NCI-H1105 (cell line): ENCODE results near the gene ARHGAP19.
"Not testable (repeated sequence)": the region's sequence is repeated elsewhere in the genome, so short reads cannot be mapped to it uniquely, and the experiment has no call there.

Experiments used
- DNase-seq: peaks from one replicate; lab custom pipeline; 2025; lab: John Stamatoyannopoulos, UW

Gene ARHGAP19

DNA sequence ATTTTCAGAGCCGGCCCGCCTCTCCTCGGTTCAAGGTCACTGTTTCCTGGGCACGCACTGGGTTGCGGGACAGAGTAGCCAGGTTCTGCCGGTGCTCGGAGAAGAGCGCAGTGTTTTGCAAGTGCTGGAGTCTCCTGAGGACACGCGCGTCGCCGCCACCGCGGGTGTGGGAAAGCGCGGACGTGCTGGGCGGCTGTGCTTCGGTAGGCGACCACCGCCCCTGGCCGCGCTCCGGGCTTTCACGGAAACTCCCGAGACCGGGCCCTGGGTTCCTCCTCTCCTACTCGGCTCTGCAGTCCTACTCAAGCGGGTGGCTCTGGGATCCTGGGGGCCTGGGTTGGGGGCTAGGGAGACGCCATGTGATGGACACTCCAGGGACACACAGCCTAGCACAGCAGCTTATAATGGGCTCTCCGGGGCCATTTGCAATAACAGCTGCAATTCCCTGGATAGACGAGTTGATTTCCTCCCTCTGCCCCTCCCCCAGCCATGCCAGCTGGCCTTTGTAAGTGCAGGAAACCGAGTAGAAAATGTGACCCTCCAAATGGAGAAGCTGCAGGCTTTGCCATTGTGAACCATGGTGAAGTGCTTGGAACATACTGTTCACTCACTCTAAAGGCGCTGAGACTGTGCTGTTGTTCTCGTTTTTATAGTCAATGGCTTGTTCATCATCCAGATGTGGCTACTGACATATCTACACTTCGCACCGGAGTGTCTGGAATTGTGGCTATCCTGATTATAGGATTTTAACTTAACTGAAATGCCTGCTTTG, 28.8 kb upstream of the ARHGAP19 start:
- peak; percentile 26 for DNase-seq

DNA sequence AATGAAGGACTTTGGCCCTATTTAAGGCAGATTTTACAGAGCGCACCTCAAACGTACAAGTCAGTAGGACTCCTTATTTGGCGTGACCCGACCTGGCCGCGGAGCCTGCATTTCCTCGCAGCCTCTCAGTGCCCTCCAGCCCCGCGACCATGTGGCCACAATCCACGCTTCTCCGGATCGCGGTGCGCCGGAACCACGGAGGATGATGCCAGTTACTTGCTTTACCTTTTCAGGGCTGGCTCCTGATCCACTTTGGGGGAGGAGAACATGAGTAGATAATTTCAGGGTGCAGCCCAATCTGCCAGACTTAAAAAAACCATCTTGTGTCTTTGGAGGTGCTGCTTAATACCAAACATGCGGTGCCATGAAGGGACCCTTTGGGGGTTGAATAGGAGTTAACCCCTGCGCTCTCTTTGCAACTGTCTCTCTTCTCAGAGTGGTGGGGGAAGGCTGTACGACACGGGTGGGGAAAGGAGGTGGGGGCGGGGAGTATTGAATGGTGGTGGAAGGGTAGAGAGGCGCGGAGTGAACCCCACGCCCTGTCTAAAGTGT, 28.1 kb upstream of the ARHGAP19 start:
- no peak for DNase-seq

DNA sequence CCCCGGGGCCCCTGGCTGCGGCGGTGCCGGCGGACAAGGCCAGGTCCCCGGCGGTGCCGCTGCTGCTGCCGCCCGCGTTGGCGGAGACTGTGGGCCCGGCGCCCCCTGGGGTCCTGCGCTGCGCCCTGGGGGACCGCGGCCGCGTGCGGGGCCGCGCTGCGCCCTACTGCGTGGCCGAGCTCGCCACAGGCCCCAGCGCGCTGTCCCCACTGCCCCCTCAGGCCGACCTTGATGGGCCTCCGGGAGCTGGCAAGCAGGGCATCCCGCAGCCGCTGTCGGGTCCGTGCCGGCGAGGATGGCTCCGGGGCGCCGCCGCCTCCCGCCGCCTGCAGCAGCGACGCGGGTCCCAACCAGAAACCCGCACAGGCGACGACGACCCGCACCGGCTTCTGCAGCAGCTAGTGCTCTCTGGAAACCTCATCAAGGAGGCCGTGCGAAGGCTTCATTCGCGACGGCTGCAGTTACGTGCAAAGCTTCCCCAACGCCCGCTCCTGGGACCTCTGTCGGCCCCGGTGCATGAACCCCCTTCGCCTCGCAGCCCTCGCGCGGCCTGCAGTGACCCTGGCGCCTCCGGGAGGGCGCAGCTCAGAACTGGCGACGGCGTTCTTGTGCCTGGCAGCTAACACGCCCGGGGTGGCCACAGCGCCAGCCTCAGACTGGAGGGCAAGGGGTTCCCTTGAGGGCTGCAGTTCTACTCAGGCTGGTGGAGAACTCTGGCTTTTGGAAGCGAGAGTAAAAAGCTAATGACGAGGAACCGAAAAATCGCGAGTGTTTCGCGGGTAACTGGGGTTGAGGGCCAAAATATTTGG, 27.4 kb upstream of the ARHGAP19 start:
- DNase-seq = no peak

DNA sequence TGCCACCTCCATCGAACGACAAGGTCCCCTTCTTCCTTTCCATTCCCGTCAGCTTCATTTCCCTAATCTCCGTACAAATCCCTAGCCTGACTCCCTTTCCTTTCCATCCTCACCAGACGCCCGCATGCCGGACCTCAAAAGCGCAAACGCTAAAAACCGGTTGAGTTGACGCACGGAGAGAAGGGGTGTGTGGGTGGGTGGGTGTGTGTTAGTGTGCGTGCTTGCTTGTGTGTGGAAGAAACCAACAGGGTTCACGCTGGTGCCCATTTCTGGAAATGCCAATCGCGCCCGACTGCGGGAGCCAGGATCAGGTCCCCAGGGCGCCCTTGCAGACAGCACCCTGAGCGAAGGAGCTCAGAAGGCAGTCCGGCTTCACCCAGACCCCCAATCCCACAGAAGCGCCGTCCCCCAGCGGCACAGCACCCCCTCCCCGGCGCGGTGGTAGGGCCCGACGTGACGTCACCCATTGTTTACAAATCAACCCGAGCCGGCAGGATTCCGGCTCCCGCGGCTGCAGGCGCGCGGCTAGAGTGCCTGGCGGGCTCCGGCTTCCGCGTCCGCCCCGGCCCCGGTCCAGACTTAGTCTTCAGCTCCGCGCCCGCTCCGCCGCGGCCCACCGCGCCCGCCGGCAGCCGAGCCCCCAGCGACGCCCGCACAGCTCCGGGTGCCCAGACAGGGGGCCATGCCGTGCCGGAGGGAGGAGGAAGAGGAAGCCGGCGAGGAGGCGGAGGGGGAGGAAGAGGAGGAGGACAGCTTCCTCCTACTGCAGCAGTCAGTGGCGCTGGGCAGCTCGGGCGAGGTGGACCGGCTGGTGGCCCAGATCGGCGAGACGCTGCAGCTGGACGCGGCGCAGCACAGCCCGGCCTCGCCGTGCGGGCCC, 26.6 kb upstream of the ARHGAP19 start, which contains the start of gene FRAT1:
Gene FRAT1, plus strand, starts transcription at position 500 of the 880 bp plus-strand sequence. Its CDS starts 183 bp downstream, at position 683.
- DNase-seq = peak; percentile 60

DNA sequence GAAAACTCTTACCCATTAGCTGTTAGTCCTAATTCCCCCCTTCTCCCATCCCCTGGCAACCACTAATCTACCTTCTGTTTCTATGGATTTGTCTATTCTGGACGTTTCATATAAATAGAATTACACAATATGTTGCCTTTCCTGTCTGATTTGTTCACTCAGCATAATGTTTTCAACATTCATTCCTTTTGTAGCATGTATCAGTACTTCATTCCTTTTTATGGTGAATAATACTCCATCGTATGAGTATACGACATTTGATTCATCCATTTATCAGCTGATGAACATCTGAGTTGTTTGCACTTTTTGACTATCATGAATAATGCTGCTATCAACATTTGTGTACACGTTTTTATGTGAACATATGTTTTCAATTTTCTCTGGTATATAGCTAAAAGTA, 22.2 kb upstream of the ARHGAP19 start:
- DNase-seq = no peak

DNA sequence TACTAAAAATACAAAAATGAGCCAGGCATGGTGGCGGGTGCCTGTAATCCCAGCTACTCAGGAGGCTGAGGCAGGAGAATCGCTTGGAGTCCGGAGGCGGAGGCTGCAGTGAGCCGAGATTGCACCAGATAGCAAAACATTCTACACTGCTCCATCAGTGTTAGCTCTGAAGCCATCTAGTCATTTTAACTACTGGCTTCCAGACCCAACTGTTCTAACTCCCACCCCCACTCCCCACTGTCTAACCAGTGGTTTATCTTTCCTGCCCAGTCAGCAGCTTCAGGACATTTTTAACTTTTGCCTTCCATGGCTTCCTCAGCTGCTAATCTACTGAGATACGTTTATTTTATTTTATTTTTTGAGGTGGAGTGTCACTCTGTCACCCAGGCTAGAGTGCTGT, 20.5 kb upstream of the ARHGAP19 start:
- no peak for DNase-seq

DNA sequence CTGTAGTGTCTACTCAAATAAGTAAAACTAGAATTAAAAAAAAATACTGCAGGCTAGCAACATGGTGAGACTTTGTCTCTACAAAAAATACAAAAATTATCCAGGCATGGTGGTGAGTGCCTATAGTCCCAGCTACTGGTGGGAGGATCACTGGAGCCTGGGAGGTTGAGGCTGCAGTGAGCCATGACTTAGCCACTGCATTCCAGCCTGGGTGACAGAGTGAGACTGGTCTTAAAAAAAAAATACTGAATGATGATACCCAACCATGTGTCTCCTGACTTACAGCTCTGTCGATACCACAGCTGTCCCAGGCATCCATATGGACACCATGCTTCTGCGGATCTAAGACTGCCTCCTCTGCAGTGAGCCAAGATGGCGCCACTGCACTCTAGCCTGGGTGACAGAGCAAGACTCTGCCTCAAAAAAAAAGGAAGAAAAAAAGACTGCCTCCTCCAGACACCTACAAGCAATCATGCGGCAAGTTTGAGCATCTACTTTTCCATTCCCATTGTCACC, 18.7 kb upstream of the ARHGAP19 start:
- DNase-seq = no peak

DNA sequence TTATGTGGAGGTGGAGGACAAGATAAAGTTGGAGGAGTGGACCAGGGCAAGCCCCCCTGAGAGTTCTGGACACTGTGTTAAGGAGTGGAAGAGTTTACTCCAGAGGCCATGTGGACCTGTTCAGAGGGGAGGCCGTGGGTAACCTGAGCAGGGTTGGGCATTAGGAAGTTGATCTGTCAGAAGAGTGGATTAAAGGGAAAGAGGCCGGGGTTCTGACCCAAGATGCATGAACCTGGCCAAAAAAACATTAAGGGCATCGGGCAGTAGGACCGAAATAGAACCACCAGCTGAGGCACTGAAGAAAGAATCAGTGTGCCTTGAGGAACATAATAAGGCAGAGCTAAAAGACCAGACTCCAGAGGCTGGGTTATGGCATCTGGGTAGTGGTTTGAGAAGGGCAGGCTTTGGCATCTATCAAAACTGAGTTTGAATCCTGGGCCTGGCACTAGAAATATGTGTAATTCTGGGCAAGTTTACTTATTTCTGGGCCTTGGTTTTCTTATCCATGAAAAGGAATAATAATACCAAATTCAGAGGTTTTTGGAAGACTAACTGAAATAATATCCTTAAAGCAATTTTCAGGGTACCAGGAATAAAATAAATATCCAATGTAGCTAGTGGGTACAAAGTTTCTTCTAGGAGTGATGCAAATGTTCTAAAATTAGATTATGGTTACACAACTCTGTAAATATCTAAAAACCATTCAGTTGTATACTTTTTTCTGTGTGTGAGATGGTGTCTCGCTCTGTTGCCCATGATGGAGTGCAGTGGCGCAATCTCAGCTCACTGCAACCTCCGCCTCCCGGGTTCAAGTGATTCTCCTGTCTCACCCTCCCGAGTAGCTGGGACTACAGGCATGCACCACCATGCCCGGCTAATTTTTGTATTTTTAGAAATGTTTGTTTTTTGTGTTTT, 15.7 kb upstream of the ARHGAP19 start:
- DNase-seq = no peak

DNA sequence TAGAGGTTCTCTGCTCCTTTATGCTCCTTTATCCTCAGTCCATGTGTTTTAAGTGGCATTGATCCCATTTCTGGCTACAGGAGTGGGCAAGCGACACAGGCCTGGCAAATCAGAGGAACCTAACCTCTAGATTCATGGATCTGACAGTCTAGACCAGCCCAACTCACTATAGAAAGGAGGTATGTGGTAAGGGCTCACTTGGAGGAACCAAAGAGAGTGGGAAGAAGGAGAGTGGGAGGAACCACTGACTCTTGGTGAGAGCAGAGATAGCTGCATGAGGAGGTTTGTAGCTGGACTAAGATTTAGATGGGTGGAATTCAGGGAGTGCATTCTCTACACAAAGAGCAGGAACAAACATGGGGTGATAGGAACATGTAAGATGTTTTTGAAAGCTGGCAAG, 15.0 kb upstream of the ARHGAP19 start:
- no peak for DNase-seq

DNA sequence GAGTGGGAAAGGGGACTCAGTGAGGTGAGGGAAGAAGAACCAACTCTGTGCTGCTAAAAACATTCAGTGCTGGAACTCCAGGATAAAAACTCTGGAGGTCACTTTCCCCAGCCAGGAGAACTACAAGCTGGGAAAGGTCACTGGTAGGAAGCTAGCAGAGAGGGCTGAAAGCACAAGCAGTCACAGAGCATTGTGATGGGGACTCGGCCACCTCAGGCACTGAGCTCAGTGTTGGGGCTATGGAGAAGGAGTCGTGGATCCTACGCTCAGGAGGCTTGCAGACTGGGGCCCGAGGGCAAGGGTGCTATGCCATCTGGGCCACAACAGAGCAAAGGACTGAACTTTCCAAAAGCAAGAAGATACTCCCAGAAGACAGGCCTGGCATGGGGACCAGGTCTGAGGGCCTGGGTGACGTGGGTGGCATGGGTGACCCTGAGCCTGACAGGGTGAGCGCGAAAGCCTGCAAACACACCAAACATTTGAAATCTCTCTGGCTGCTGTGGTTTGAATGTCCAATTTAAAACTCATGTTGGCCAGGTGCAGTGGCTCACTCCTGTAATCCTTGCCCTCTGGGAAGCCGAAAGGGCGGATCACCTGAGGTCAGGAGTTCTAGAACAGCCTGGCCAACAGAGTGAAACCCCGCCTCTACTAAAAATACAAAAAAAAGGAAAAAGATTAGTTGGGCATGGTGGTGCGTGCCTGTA, 9.8 kb upstream of the ARHGAP19 start:
- DNase-seq = no peak

DNA sequence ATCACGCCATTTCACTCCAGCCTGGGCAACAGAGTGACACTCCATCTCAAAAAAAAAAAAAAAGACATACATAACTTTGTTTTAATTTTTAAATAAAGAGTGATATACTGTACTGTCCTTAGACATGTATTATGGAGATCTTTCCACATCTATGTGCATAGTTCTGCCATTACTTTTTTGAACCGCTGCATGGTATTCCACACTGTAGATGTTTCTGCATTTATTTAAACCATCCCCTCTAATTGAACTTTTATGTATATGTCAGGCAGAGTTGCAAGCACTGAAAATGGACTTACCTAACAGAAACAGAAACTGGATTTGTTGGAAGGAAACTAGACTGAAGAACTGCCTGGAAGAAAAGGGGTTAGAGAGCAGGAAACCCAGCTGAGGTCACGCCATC, 8.5 kb upstream of the ARHGAP19 start:
- DNase-seq = no peak

DNA sequence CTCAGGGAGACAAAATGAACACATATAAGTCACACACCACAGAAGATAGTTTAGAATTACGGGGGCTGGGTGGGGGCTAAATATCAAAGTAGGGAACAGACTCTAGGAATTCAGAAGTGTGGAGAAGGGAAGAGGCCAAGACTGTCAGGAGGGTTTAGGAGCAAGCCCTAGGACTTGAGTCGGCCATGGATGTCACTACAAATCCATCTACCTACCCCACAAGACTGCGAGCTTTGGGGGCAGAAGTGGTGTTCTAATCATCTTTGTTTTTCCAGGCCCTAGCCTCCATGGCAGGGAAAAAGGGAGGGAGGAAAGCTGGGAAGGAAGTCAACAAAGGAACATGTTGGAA, 5.8 kb upstream of the ARHGAP19 start:
- DNase-seq = no peak

DNA sequence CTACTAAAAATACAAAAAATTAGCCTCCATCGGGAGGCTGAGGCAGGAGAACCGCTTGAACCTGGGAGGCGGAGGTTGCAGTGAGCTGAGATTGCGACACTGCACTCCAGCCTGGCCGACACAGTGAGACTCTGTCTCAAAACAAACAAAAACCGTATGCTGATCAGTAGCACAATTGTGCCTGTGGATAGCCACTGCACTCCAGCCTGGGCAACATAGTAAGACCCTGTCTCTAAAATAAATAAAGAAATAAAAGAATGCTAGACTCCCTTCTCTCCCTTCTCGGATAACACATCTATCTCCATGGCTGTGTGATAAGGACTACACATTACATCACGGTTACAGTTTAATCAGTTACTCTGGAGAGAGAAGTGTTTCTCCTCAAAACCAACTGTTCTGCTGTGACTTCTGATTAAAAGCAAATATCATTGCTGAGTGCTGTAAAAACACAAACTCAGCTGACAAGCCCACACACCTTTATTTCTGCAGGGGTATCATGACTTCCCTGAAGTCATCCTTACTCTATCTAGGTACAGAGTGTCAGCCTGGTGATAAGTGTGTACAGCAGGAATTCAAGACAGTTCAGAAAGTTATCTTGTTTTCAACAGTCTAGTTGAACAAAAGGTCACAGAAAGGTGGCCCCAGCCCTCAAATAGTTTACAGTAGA, 5.3 kb upstream of the ARHGAP19 start:
- no peak for DNase-seq

DNA sequence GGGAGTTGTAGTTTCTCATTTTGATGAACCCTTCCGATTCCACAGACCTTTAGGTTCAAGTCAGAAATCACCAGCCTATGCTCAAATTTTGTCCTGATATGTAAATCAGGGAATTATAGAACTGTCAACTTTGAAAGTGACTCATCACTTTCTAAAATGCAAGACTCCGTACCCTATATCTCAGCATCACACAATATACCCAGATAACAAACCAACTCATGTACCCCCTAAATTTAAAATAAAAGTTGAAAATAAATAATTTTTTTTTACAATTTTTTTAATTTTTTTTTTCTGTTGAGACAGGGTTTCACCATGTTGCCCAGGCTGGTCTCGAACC, 393 bp upstream of the ARHGAP19 start:
- no peak for DNase-seq

DNA sequence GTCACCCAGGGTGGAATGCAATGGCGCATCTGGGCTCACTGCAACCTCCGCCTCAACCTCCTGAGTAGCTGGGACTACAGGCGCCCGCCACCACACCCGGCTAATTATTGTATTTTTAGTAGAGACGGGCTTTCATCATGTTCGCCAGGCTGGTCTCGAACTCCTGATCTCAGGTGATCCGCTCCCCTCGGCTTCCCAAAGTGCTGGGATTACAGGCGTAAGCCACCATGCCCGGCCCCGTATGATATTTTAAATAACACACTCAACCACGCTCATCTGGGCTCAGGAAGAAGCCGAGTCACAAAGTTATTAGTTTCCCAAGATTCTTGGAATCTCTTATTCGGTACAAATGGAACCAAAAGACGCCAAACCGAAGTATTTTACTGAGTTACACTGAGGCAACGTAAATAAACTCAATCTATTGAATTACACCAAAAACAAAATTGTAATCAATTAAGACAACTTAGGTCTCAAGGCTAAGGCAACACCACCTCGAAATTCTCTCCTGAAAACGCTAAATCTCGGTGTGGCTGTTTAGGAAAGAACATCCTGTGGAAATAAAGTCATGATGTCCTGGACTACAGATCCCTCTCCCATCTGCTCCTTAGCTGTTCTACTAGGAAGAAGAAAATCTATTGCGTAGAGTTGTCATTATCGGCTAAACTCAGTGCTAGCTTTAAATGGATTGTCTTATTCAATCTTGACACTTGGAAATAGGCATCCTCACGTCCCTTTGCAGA, 910 bp downstream of the ARHGAP19 start:
- DNase-seq = no peak

DNA sequence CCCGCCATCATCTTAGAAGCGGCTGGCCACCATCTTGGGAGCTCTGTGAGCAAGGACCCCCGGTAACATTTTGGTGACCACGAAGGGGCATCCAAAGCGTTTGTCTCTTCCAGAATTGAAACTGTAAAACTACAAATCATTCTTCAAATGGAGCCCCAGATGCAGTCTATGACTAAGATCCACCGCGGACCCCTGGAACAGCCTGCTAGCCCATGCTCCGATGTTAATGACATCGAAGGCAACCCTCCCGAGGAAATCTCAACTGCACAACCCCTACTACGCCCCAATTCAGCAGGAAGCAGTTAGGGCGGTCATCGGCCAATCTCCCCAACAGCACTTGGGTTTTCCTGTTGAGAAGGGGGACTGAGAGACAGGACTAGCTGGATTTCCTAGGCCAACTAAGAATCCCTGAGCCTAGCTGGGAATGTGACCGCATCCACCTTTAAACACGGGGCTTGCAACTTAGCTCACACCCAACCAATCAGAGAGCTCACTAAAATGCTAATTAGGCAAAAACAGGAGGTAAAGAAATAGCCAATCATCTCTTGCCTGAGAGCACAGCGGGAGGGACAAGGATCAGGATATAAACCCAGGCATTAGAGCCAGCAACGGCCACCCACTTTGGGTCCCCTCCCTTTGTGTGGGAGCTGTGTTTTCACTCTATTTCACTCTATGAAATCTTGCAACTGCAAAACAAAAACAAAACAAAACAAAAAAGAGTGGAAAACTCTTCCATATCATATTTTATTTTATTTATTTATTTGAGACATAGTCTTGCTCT, 1.7 kb downstream of the ARHGAP19 start:
- DNase-seq = not testable (repeated sequence)

DNA sequence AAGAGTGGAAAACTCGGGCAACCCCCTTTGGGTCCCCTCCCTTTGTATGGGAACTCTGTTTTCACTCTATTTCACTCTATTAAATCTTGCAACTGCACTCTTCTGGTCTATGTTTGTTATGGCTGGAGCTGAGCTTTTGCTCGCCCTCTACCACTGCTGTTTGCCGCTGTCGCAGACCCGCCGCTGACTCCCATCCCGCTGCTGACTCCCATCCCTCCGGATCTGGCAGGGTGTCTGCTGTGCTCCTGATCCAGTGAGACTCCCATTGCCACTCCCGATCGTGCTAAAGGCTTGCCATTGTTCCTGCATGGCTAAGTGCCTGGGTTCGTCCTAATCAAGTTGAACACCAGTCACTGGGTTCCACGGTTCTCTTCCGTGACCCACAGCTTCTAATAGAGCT, 2.4 kb downstream of the ARHGAP19 start:
- DNase-seq = not testable (repeated sequence)

DNA sequence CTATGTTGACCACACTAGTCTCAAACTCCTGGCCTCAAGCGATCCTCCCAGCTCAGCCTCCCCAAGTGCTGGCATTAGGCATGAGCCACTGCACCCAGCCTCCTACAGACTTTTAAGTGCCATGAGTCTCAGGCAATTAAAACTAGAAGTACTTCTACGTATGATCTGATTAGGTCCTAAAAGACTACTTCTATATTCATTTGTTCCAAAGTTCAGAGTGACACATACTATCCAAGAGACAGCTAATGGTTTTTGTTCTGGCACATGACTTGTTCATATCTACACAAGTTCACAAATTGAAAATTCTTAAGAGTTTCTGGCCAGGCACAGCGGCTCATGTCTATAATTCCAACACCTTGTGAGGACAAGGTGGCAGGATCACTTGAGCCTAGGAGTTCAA, 11.7 kb downstream of the ARHGAP19 start:
- no peak for DNase-seq
